HEK293 (cell line): ENCODE results near the gene YWHAE.

ENCODE experiments used
- EGR2 ChIP-seq: fragments of 450-650 bp; formaldehyde crosslinking; IDR thresholded peaks from 2 replicates; pipeline ENCODE4 v1.5.1; 2016; ENCODE audit warnings: low read depth, missing biosample characterization, missing genetic modification characterization
- HOXA7 ChIP-seq: sonication (generic); formaldehyde crosslinking; IDR thresholded peaks from 2 replicates; pipeline ENCODE4 v1.8.1; 2022; ENCODE audit warnings: missing genetic modification reagents, borderline replicate concordance
- KLF1 ChIP-seq: fragments of 450-650 bp; formaldehyde crosslinking; IDR thresholded peaks from 2 replicates; pipeline ENCODE4 v1.5.1; 2016; ENCODE audit warnings: missing biosample characterization, missing genetic modification characterization
- SCRT2 ChIP-seq: fragments of 450-650 bp; formaldehyde crosslinking; IDR thresholded peaks from 2 replicates; pipeline ENCODE4 v1.5.1; 2016; ENCODE audit warnings: missing biosample characterization, missing genetic modification characterization
- WT1 ChIP-seq: fragments of 450-650 bp; formaldehyde crosslinking; IDR thresholded peaks from 2 replicates; pipeline ENCODE4 v1.5.1; 2016; ENCODE audit warnings: missing biosample characterization, missing genetic modification characterization
- ZNF157 ChIP-seq: fragments of 450-650 bp; formaldehyde crosslinking; IDR thresholded peaks from 2 replicates; pipeline ENCODE4 v1.5.1; 2016; ENCODE audit warnings: missing biosample characterization, missing genetic modification characterization
- ZNF335 ChIP-seq: fragments of 450-650 bp; formaldehyde crosslinking; conservative IDR thresholded peaks from 2 replicates; pipeline ENCODE4 v1.5.1; 2016; ENCODE audit warnings: missing biosample characterization, missing genetic modification characterization
- ZNF366 ChIP-seq: fragments of 450-650 bp; formaldehyde crosslinking; conservative IDR thresholded peaks from 2 replicates; pipeline ENCODE4 v1.5.1; 2016; ENCODE audit warnings: missing biosample characterization, missing genetic modification characterization
- ZNF48 ChIP-seq: fragments of 450-650 bp; formaldehyde crosslinking; IDR thresholded peaks from 2 replicates; pipeline ENCODE4 v1.5.1; 2016; ENCODE audit warnings: missing biosample characterization, missing genetic modification characterization
- ZNF660 ChIP-seq: fragments of 450-650 bp; IDR thresholded peaks from 2 replicates; pipeline ENCODE4 v1.5.1; 2018; ENCODE audit warnings: missing biosample characterization, mild to moderate bottlenecking, missing genetic modification characterization
- ZNF76 ChIP-seq: fragments of 450-650 bp; formaldehyde crosslinking; IDR thresholded peaks from 2 replicates; pipeline ENCODE4; 2016; ENCODE audit warnings: low read depth, missing biosample characterization, missing genetic modification characterization, borderline replicate concordance
- ZNF791 ChIP-seq: fragments of 450-650 bp; formaldehyde crosslinking; IDR thresholded peaks from 2 replicates; pipeline ENCODE4 v1.5.1; 2016; ENCODE audit warnings: missing biosample characterization, missing genetic modification characterization
- ZNF837 ChIP-seq: fragments of 450-650 bp; formaldehyde crosslinking; IDR thresholded peaks from 2 replicates; pipeline ENCODE4 v1.5.1; 2016; ENCODE audit warnings: missing biosample characterization, missing genetic modification characterization
- ZNF843 ChIP-seq: fragments of 450-650 bp; formaldehyde crosslinking; IDR thresholded peaks from 2 replicates; pipeline ENCODE4 v1.5.1; 2016; ENCODE audit warnings: missing biosample characterization, missing genetic modification characterization
- ZSCAN23 ChIP-seq: fragments of 450-650 bp; formaldehyde crosslinking; IDR thresholded peaks from 2 replicates; pipeline ENCODE4 v1.5.1; 2016; ENCODE audit warnings: missing biosample characterization, missing genetic modification characterization
- TF ChIP-seq, protein P1 (sequence below): IDR thresholded peaks from 2 replicates; pipeline ENCODE4 v1.6.1; 2011; ENCODE audit warnings: mild to moderate bottlenecking, low read depth, low read length, borderline replicate concordance
- TF ChIP-seq, protein P2 (sequence below): fragments of 450-650 bp; formaldehyde crosslinking; IDR thresholded peaks from 2 replicates; pipeline ENCODE4 v1.5.1; 2016; ENCODE audit warnings: missing biosample characterization, missing genetic modification characterization
- TF ChIP-seq, protein P3 (sequence below): fragments of 450-650 bp; formaldehyde crosslinking; IDR thresholded peaks from 2 replicates; pipeline ENCODE4 v1.5.1; 2016; ENCODE audit warnings: missing biosample characterization, missing genetic modification characterization
- TF ChIP-seq, protein P4 (sequence below): fragments of 450-650 bp; formaldehyde crosslinking; conservative IDR thresholded peaks from 2 replicates; pipeline ENCODE4 v1.5.1; 2016; ENCODE audit warnings: low read depth, missing biosample characterization, missing genetic modification characterization
- TF ChIP-seq, protein P5 (sequence below): fragments of 450-650 bp; formaldehyde crosslinking; IDR thresholded peaks from 2 replicates; pipeline ENCODE4 v1.5.1; 2017; ENCODE audit warnings: missing biosample characterization, missing genetic modification characterization
- TF ChIP-seq, protein P6 (sequence below): fragments of 450-650 bp; formaldehyde crosslinking; conservative IDR thresholded peaks from 2 replicates; pipeline ENCODE4 v1.5.1; 2016; ENCODE audit warnings: low read depth, missing biosample characterization, missing genetic modification characterization

The YWHAE gene

DNA sequence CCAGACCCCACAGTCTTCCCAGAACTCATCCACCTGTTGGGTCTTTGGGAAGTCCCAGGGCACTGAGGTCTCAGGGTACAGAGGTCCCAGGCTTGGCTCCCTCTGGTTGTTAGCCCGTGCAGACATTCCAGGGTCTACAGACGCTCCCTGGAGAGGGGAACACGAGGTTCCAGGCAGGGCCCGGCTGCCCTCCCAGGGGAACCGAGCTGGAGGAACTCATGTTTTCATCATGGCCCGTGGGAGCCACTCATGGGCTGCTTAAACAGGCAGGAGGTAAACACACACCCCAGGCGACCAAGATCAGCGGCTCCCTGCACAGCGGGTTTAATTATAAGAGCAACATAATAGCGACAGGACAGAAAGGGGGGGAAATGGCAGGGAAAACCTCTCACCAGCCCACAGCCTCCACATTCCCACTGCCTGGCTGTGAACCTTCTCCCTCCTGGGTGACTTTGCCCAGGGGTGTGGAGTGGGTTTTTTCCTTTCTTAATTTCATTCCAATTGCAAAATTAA is 84.1 kb downstream of the YWHAE start (continued):
- peak; percentile 95 for TF ChIP-seq SCRT2 (tag by site-specific recombination)
- TF ChIP-seq, protein P1, sequence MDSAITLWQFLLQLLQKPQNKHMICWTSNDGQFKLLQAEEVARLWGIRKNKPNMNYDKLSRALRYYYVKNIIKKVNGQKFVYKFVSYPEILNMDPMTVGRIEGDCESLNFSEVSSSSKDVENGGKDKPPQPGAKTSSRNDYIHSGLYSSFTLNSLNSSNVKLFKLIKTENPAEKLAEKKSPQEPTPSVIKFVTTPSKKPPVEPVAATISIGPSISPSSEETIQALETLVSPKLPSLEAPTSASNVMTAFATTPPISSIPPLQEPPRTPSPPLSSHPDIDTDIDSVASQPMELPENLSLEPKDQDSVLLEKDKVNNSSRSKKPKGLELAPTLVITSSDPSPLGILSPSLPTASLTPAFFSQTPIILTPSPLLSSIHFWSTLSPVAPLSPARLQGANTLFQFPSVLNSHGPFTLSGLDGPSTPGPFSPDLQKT: no peak
- TF ChIP-seq ZNF837: no peak
- no peak for TF ChIP-seq ZNF791 (tag by site-specific recombination)
- no peak for TF ChIP-seq ZNF76 (tag by site-specific recombination)
- peak; percentile 82 for TF ChIP-seq ZSCAN23 (tag by site-specific recombination)
- TF ChIP-seq, protein P2, sequence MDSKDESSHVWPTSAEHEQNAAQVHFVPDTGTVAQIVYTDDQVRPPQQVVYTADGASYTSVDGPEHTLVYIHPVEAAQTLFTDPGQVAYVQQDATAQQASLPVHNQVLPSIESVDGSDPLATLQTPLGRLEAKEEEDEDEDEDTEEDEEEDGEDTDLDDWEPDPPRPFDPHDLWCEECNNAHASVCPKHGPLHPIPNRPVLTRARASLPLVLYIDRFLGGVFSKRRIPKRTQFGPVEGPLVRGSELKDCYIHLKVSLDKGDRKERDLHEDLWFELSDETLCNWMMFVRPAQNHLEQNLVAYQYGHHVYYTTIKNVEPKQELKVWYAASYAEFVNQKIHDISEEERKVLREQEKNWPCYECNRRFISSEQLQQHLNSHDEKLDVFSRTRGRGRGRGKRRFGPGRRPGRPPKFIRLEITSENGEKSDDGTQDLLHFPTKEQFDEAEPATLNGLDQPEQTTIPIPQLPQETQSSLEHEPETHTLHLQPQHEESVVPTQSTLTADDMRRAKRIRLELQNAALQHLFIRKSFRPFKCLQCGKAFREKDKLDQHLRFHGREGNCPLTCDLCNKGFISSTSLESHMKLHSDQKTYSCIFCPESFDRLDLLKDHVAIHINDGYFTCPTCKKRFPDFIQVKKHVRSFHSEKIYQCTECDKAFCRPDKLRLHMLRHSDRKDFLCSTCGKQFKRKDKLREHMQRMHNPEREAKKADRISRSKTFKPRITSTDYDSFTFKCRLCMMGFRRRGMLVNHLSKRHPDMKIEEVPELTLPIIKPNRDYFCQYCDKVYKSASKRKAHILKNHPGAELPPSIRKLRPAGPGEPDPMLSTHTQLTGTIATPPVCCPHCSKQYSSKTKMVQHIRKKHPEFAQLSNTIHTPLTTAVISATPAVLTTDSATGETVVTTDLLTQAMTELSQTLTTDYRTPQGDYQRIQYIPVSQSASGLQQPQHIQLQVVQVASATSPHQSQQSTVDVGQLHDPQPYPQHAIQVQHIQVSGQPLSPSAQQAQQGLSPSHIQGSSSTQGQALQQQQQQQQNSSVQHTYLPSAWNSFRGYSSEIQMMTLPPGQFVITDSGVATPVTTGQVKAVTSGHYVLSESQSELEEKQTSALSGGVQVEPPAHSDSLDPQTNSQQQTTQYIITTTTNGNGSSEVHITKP: peak; percentile 87
- no peak for TF ChIP-seq ZNF48 (tag by site-specific recombination)
- TF ChIP-seq, protein P3, sequence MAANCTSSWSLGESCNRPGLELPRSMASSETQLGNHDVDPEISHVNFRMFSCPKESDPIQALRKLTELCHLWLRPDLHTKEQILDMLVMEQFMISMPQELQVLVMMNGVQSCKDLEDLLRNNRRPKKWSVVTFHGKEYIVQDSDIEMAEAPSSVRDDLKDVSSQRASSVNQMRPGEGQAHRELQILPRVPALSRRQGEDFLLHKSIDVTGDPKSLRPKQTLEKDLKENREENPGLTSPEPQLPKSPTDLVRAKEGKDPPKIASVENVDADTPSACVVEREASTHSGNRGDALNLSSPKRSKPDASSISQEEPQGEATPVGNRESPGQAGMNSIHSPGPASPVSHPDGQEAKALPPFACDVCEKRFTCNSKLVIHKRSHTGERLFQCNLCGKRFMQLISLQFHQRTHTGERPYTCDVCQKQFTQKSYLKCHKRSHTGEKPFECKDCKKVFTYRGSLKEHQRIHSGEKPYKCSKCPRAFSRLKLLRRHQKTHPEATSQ (tag by site-specific recombination): no peak
- peak; percentile 89 for TF ChIP-seq WT1
- TF ChIP-seq ZNF335: 0 out of 2 replicates have a peak, but pooled peaks have one; percentile 26
- TF ChIP-seq KLF1 (tag by site-specific recombination): no peak
- TF ChIP-seq, protein P4, sequence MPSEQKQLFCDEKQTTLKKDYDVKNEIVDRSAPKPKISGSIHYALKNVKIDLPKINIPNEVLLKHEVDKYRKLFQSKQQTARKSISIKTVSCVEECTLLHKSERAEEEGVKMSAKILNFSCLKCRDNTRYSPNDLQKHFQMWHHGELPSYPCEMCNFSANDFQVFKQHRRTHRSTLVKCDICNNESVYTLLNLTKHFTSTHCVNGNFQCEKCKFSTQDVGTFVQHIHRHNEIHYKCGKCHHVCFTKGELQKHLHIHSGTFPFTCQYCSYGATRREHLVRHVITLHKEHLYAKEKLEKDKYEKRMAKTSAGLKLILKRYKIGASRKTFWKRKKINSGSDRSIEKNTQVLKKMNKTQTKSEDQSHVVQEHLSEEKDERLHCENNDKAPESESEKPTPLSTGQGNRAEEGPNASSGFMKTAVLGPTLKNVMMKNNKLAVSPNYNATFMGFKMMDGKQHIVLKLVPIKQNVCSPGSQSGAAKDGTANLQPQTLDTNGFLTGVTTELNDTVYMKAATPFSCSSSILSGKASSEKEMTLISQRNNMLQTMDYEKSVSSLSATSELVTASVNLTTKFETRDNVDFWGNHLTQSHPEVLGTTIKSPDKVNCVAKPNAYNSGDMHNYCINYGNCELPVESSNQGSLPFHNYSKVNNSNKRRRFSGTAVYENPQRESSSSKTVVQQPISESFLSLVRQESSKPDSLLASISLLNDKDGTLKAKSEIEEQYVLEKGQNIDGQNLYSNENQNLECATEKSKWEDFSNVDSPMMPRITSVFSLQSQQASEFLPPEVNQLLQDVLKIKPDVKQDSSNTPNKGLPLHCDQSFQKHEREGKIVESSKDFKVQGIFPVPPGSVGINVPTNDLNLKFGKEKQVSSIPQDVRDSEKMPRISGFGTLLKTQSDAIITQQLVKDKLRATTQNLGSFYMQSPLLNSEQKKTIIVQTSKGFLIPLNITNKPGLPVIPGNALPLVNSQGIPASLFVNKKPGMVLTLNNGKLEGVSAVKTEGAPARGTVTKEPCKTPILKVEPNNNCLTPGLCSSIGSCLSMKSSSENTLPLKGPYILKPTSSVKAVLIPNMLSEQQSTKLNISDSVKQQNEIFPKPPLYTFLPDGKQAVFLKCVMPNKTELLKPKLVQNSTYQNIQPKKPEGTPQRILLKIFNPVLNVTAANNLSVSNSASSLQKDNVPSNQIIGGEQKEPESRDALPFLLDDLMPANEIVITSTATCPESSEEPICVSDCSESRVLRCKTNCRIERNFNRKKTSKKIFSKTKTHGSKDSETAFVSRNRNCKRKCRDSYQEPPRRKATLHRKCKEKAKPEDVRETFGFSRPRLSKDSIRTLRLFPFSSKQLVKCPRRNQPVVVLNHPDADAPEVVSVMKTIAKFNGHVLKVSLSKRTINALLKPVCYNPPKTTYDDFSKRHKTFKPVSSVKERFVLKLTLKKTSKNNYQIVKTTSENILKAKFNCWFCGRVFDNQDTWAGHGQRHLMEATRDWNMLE (tag by site-specific recombination): 0 out of 2 replicates have a peak, but pooled peaks have one; percentile 18
- TF ChIP-seq HOXA7 (CRISPR knock-in tag): no peak
- TF ChIP-seq, protein P5, sequence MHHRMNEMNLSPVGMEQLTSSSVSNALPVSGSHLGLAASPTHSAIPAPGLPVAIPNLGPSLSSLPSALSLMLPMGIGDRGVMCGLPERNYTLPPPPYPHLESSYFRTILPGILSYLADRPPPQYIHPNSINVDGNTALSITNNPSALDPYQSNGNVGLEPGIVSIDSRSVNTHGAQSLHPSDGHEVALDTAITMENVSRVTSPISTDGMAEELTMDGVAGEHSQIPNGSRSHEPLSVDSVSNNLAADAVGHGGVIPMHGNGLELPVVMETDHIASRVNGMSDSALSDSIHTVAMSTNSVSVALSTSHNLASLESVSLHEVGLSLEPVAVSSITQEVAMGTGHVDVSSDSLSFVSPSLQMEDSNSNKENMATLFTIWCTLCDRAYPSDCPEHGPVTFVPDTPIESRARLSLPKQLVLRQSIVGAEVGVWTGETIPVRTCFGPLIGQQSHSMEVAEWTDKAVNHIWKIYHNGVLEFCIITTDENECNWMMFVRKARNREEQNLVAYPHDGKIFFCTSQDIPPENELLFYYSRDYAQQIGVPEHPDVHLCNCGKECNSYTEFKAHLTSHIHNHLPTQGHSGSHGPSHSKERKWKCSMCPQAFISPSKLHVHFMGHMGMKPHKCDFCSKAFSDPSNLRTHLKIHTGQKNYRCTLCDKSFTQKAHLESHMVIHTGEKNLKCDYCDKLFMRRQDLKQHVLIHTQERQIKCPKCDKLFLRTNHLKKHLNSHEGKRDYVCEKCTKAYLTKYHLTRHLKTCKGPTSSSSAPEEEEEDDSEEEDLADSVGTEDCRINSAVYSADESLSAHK: no peak; the same call in 1 of the 2 replicates
- TF ChIP-seq ZNF157: no peak
- peak; percentile 73; the same call in 1 of the 2 replicates for TF ChIP-seq ZNF843
- TF ChIP-seq, protein P6, sequence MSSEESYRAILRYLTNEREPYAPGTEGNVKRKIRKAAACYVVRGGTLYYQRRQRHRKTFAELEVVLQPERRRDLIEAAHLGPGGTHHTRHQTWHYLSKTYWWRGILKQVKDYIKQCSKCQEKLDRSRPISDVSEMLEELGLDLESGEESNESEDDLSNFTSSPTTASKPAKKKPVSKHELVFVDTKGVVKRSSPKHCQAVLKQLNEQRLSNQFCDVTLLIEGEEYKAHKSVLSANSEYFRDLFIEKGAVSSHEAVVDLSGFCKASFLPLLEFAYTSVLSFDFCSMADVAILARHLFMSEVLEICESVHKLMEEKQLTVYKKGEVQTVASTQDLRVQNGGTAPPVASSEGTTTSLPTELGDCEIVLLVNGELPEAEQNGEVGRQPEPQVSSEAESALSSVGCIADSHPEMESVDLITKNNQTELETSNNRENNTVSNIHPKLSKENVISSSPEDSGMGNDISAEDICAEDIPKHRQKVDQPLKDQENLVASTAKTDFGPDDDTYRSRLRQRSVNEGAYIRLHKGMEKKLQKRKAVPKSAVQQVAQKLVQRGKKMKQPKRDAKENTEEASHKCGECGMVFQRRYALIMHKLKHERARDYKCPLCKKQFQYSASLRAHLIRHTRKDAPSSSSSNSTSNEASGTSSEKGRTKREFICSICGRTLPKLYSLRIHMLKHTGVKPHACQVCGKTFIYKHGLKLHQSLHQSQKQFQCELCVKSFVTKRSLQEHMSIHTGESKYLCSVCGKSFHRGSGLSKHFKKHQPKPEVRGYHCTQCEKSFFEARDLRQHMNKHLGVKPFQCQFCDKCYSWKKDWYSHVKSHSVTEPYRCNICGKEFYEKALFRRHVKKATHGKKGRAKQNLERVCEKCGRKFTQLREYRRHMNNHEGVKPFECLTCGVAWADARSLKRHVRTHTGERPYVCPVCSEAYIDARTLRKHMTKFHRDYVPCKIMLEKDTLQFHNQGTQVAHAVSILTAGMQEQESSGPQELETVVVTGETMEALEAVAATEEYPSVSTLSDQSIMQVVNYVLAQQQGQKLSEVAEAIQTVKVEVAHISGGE (tag by site-specific recombination): no peak
- peak; percentile 27; the same call in 1 of the 2 replicates for TF ChIP-seq ZNF660
- no peak for TF ChIP-seq EGR2 (tag by site-specific recombination)
- TF ChIP-seq ZNF366 (tag by site-specific recombination): no peak
- TF ChIP-seq, all 188 proteins: peak for 49
